Parathyroid adenoma (tissue), 2 donors: ENCODE measurements around the gene DNAJC10.

Experiments used
- H2AFZ ChIP-seq: fragments of 300-600 bp; sonication (generic); one replicate; pipeline ENCODE4 v1.7.0; 2017; ENCODE audit warnings: antibody characterized with exemption, mild to moderate bottlenecking
- H3K27ac ChIP-seq: fragments of 300-600 bp; sonication (generic); one replicate; pipeline ENCODE4 v1.7.0; 2017
- H3K27me3 ChIP-seq: fragments of 300-600 bp; sonication (generic); one replicate; pipeline ENCODE4 v1.7.0; 2017; ENCODE audit warnings: low read length; ENCODE audit not compliant: control insufficient read depth, insufficient read depth
- H3K36me3 ChIP-seq: fragments of 300-600 bp; sonication (generic); one replicate; pipeline ENCODE4 v1.7.0; 2017; ENCODE audit warnings: low read length; ENCODE audit not compliant: control insufficient read depth, insufficient read depth
- H3K4me1 ChIP-seq: fragments of 300-600 bp; sonication (generic); one replicate; pipeline ENCODE4 v1.7.0; 2017; ENCODE audit warnings: control low read depth
- H3K4me2 ChIP-seq: fragments of 300-600 bp; sonication (generic); one replicate; pipeline ENCODE4 v1.7.0; 2017; ENCODE audit warnings: low read length
- H3K4me3 ChIP-seq: fragments of 300-600 bp; sonication (generic); one replicate; pipeline ENCODE4 v1.7.0; 2017; ENCODE audit warnings: low read depth, low read length
- H3K79me2 ChIP-seq: fragments of 300-600 bp; sonication (generic); one replicate; pipeline ENCODE4 v1.7.0; 2017; ENCODE audit warnings: control low read depth
- H3K9ac ChIP-seq: fragments of 300-600 bp; sonication (generic); one replicate; pipeline ENCODE4 v1.7.0; 2017; ENCODE audit warnings: mild to moderate bottlenecking
- H3K9me3 ChIP-seq: fragments of 300-600 bp; sonication (generic); one replicate; pipeline ENCODE4 v1.7.0; 2017; ENCODE audit warnings: low read length; ENCODE audit not compliant: control insufficient read depth
- TF ChIP-seq, protein P1 (sequence below): fragments of 300-600 bp; sonication (generic); IDR thresholded peaks from one replicate; pipeline ENCODE4 v1.7.0; 2017; ENCODE audit warnings: antibody characterized with exemption, mild to moderate bottlenecking
- donor health status: primary hyperparathyroidism.

DNAJC10 gene

DNA sequence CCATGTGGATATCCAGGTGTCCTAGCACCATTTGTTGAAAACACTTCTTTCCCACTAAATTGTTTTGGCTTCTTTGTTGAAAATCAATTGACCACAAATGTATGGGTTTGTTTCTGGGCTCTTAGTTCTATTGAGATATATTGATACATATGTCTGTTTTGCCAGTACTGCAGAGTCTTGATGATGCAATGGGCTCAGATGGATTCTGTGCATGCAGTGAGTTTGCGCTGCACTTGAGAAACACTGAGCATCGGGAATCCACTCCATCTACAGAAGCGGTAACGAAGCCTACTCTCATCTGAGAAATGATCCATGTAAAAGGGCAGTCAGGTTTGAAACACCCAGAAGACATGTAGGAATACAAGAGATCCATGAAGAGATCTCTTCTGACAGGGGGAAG, 21.9 kb upstream of the DNAJC10 start:
- Histone ChIP-seq H2AFZ (no peak overlapping the region), H3K79me2 (no peaks in the 10 kb centered on the region), H3K27ac (no peak overlapping the region), H3K9me3 (no peaks in the 10 kb centered on the region), H3K4me3 (no peak overlapping the region), H3K27me3 (no peaks in the 10 kb centered on the region), H3K36me3 (no peaks in the 10 kb centered on the region), H3K9ac (no peak overlapping the region), H3K4me1 (no peaks in the 10 kb centered on the region), H3K4me2 (no peak overlapping the region)
- TF ChIP-seq, protein P1, sequence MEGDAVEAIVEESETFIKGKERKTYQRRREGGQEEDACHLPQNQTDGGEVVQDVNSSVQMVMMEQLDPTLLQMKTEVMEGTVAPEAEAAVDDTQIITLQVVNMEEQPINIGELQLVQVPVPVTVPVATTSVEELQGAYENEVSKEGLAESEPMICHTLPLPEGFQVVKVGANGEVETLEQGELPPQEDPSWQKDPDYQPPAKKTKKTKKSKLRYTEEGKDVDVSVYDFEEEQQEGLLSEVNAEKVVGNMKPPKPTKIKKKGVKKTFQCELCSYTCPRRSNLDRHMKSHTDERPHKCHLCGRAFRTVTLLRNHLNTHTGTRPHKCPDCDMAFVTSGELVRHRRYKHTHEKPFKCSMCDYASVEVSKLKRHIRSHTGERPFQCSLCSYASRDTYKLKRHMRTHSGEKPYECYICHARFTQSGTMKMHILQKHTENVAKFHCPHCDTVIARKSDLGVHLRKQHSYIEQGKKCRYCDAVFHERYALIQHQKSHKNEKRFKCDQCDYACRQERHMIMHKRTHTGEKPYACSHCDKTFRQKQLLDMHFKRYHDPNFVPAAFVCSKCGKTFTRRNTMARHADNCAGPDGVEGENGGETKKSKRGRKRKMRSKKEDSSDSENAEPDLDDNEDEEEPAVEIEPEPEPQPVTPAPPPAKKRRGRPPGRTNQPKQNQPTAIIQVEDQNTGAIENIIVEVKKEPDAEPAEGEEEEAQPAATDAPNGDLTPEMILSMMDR, result no peak

DNA sequence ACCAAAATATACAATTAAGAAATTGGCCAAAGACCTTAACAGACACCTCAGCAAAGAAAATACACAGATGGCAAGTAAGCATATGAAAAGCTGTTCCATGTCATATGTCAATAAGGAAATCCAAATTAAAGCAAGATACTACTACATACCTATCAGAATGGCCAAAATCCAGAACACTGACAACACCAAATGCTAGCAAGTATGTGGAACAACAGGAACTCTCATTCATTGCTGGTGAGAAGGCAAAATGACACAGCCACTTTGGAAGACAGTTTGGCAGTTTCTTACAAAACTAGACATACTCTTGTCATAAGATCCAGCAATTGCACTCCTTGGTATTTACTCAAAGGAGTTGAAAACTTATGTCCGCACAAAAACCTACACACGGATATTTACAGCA, 20.3 kb upstream of the DNAJC10 start:
- no peak overlapping the region for H3K4me2 ChIP-seq
- H3K36me3 ChIP-seq, result no peaks in the 10 kb centered on the region
- TF ChIP-seq, protein P1, result no peak
- H3K4me3 ChIP-seq, result no peak overlapping the region
- H3K27ac ChIP-seq, result no peak overlapping the region
- H3K4me1 ChIP-seq, result no peaks in the 10 kb centered on the region
- H3K79me2 ChIP-seq, result no peaks in the 10 kb centered on the region
- H2AFZ ChIP-seq, result no peak overlapping the region
- no peaks in the 10 kb centered on the region for H3K9me3 ChIP-seq
- H3K9ac ChIP-seq, result no peak overlapping the region
- H3K27me3 ChIP-seq, result no peaks in the 10 kb centered on the region

GRCh38 chr2:182698671-182699070, 17.4 kb upstream of the DNAJC10 start:
- H3K27ac ChIP-seq, result no peak overlapping the region
- no peaks in the 10 kb centered on the region for H3K4me1 ChIP-seq
- H3K27me3 ChIP-seq, result no peaks in the 10 kb centered on the region
- H3K4me3 ChIP-seq, result no peak overlapping the region
- TF ChIP-seq, protein P1, result no peak
- H2AFZ ChIP-seq, result no peak overlapping the region
- H3K9me3 ChIP-seq, result no peaks in the 10 kb centered on the region
- H3K36me3 ChIP-seq, result no peaks in the 10 kb centered on the region
- H3K9ac ChIP-seq, result no peak overlapping the region
- H3K79me2 ChIP-seq, result no peaks in the 10 kb centered on the region
- no peak overlapping the region for H3K4me2 ChIP-seq

DNA sequence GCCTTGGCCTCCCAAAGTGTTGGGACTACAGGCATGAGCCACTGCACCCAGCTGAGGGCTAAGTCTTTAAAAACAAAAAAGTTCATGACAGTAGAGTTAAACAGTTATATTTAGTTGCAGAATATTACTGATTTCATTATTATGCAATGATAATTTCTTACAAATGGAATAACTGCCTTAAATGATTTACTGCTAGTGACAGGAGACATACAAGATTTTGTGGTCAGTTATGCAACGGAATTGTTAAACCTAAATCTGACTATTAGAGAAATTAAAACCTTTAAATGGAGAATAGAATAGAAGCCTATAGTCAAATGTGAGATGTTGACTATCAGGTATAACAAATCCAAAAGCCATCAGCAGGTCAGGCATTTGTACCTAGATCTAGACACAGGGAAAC, 10.3 kb upstream of the DNAJC10 start:
- H3K27ac ChIP-seq, result no peak overlapping the region
- TF ChIP-seq, protein P1, result no peak

DNA sequence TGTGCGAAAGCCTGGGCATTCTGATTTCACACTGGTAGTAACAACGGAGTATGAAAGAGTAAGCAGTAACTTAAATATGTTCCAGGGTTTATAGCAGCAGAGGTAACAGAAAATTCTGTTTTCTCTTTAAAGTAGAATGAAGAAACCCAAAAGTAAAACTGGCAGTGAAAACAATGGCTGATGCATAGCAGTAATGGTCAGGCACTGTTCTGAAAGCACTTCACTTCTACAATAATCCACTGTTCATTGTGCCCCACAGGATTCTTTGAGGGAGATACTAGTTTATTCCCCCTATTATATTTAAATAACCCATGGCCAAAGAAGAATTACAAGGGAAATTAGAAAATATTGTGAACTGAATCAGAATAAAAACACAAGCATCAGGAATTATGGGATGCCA, 9.3 kb upstream of the DNAJC10 start:
- H3K9ac ChIP-seq, result no peak overlapping the region
- no peaks in the 10 kb centered on the region for H3K9me3 ChIP-seq
- no peak overlapping the region for H3K27ac ChIP-seq
- no peaks in the 10 kb centered on the region for H3K27me3 ChIP-seq
- H3K4me2 ChIP-seq, result no peak overlapping the region
- no peaks in the 10 kb centered on the region for H3K4me1 ChIP-seq
- H3K36me3 ChIP-seq, result no peaks in the 10 kb centered on the region
- no peak overlapping the region for H3K4me3 ChIP-seq
- TF ChIP-seq, protein P1, result no peak
- H2AFZ ChIP-seq, result no peak overlapping the region
- H3K79me2 ChIP-seq, result no peaks in the 10 kb centered on the region

More for the DNA sequence above, 10.3 kb upstream of the DNAJC10 start:
- Histone ChIP-seq H3K4me3 (no peak overlapping the region), H2AFZ (no peak overlapping the region), H3K27me3 (no peaks in the 10 kb centered on the region), H3K4me1 (no peaks in the 10 kb centered on the region), H3K36me3 (no peaks in the 10 kb centered on the region), H3K4me2 (no peak overlapping the region), H3K9ac (no peak overlapping the region), H3K79me2 (no peaks in the 10 kb centered on the region), H3K9me3 (no peaks in the 10 kb centered on the region)
